Measurements from ENCODE around the gene TJP2. TPM values are rescaled to one million over a fixed set of nuclear protein-coding genes. Genes with fewer than 3 reads are reported as not detected.

Gene TJP2
- total and polyA plus RNA-seq, 12 donors = 24.2 to 117 (median 82.4) TPM

DNA sequence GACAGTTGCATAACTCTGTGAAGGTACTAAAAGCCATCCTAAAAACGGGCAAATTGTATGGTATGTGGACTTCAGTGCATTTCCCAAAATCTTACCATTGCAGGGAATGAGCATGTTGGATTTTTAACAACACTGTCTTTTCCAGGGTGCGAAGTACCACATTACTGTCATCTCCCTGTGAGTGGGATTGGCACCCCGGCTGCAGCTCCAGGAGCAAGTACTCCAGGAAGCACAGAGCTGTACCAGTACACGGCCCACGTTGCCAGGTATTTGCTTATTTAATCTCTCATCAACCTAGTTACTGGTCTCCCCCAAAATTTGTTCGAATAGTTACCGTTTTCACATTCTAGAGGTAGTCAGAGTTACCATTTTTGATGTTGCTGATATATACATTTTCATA is 22.6 kb upstream of the TJP2 start:
- peaks cover 4 to 29% (median 14%) of the 10 kb centered on the region in 9 donors for H3K4me1 ChIP-seq
- 87 to 92% methylated on average over 7 of the region's 7 CpGs for WGBS, 2 donors
- peaks cover 0 to 11% (median 0%) of the 10 kb centered on the region in 9 donors for H3K36me3 ChIP-seq
- no peak overlapping the region for H3K4me3 ChIP-seq
- no peak overlapping the region for H3K27ac ChIP-seq
- no peaks in the 10 kb centered on the region for H3K27me3 ChIP-seq
- intact Hi-C loops (cut with DNase I) = no loop called here
- no peaks in the 10 kb centered on the region for H3K9me3 ChIP-seq
- no peak for DNase-seq
- TF ChIP-seq, protein P1, sequence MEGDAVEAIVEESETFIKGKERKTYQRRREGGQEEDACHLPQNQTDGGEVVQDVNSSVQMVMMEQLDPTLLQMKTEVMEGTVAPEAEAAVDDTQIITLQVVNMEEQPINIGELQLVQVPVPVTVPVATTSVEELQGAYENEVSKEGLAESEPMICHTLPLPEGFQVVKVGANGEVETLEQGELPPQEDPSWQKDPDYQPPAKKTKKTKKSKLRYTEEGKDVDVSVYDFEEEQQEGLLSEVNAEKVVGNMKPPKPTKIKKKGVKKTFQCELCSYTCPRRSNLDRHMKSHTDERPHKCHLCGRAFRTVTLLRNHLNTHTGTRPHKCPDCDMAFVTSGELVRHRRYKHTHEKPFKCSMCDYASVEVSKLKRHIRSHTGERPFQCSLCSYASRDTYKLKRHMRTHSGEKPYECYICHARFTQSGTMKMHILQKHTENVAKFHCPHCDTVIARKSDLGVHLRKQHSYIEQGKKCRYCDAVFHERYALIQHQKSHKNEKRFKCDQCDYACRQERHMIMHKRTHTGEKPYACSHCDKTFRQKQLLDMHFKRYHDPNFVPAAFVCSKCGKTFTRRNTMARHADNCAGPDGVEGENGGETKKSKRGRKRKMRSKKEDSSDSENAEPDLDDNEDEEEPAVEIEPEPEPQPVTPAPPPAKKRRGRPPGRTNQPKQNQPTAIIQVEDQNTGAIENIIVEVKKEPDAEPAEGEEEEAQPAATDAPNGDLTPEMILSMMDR (IDR thresholded peaks at IDR 0.05) = no peak
- ATAC-seq = no peak

DNA sequence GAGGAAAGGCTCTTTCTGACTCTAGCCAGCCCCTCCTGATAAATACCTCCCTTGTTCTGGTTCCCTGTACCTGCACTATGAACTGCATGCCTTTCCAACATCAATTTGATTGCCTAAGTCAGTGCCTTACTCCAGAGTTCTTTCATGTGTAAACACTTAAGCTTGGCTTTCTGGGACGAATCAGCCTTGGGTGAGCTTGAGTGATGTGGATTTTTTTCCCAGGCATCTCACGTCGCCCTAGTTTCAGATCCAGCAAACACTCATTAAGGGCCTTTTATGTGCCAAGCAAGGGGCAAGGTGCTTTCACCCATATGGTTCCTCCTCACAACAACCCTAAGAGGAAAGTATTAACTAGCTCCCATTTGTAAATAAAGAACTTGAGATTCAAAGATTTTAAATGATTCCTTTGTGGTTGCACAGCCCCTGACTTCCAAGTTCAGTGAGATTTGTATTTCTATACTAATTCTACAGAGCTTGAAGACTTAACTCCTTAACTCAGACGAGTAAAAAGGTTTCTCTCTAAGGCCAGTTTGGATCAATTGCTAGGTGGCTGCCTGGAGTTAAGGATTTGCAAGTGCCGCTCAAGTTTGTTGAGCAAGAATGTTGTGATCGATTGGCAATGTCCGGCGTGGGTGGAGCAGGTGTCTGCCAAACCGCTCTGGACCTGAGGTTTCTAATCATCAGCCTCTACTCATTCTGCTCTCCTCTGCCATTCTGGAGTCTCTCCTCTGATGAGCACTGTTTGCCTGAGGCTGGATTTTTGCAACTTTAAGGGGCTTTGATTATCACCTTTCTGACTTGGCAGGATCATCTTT is 20.2 kb upstream of the TJP2 start:
- no peak for ATAC-seq
- peaks cover 4 to 24% (median 11%) of the 10 kb centered on the region in 9 donors for H3K4me1 ChIP-seq
- H3K27ac ChIP-seq = no peak overlapping the region
- peaks cover 0 to 11% (median 0%) of the 10 kb centered on the region in 9 donors for H3K36me3 ChIP-seq
- no peaks in the 10 kb centered on the region for H3K9me3 ChIP-seq
- H3K4me3 ChIP-seq = no peak overlapping the region
- no peak for DNase-seq
- H3K27me3 ChIP-seq = no peaks in the 10 kb centered on the region
- 94 to 96% methylated on average over 9 of the region's 9 CpGs for WGBS, 2 donors
- TF ChIP-seq, protein P1 (IDR thresholded peaks at IDR 0.05) = no peak
- intact Hi-C loops (cut with DNase I) = no loop called here

DNA sequence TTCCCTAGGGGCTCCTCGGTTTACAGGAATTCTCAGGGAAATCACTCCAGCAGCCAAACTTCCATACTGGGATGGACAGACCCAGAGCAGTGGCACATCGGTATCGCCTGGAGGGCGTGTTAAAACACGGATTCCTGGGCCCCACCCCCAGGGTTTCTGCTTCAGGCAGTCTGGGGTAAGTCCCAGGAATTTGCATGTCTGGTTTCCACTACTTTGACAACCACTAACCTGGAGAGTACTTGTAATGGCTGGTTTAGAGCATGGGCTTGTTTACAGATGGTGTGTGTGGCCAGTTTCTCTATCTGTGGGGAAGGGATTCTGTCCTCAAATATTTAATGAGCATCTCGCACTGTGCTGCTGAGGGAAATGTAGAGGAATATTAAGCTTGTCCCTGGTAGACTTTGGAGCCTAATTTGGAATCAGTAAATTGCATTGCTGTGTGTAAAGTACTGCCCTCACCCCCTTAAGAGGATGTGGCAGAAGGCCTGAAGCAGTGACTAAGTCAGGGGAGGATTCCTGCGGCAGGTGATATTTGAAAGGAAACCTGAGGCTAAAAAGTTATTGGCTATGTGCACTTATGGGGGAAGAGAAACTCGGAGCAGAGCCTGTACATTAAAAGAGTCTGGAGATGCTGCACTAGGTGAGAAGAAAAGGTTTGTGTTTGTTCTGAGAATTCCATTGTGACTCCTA is 18.6 kb upstream of the TJP2 start:
- Histone ChIP-seq H3K4me1 (peaks cover 0 to 11% (median 0%) of the 10 kb centered on the region in 9 donors), H3K36me3 (peaks cover 0 to 11% (median 0%) of the 10 kb centered on the region in 9 donors), H3K27ac (no peak overlapping the region), H3K9me3 (no peaks in the 10 kb centered on the region), H3K4me3 (no peak overlapping the region), H3K27me3 (no peaks in the 10 kb centered on the region)
- intact Hi-C loops (cut with DNase I) = no loop called here
- ATAC-seq (no peak), DNase-seq (no peak)
- TF ChIP-seq, protein P1 (IDR thresholded peaks at IDR 0.05) = no peak
- 85 to 88% methylated on average over 8 of the region's 8 CpGs for WGBS, 2 donors

DNA sequence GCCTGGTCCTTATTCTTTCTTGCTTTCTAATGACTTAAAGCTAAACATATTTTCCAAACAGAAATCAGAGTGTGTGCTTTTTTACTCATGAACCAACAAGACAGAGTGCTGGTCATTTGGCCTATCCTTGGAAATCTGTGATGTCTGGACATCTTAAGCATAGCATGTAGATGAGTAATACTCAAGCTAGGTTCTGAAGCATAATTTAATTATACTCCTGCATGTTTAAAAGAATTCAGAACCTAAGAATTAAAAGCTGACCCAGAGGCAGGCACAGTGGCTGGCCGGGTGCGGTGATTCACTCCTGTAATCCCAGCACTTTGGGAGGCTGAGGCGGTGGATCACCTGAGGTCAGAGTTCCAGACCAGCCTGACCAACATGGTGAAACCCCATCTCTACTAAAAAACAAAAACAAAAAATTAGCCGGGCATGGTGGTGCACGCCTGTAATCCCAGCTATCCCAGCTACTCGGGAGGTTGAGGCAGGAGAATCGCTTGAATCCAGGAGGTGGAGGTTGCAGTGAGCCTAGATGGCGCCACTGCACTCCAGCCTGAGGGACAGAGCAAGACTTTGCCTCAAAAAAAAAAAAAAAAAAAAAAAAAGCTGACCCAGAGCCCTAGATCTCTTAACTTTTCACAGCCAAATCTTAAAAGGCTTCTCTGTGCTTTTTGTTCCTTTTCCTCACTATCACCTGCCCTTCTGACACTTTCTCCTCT is 16.2 kb upstream of the TJP2 start:
- no peak for DNase-seq
- no peak overlapping the region for H3K4me3 ChIP-seq
- no peaks in the 10 kb centered on the region for H3K4me1 ChIP-seq
- TF ChIP-seq, protein P1 (IDR thresholded peaks at IDR 0.05) = peak in 5 of 9 donors; percentile 22 to 43 (median 28)
- peaks cover 0 to 10% (median 0%) of the 10 kb centered on the region in 9 donors for H3K36me3 ChIP-seq
- no peak for ATAC-seq
- no peaks in the 10 kb centered on the region for H3K27me3 ChIP-seq
- 94 to 95% methylated on average over 8 of the region's 8 CpGs for WGBS, 2 donors
- intact Hi-C loops (cut with DNase I) = no loop called here
- H3K27ac ChIP-seq = no peak overlapping the region
- no peaks in the 10 kb centered on the region for H3K9me3 ChIP-seq

Measured in heart right ventricle (tissue), 16 donors.